ENCODE results near the gene PUSL1. TPM values are rescaled to one million over a fixed set of nuclear protein-coding genes. Genes with fewer than 3 reads are reported as not detected.

Gene PUSL1
- total and polyA plus RNA-seq, 2 donors (not counting 1 experiment from before 2014, with no cell fraction given) = 15.7 to 25.8 TPM

- no peak for DNase-seq
- Mint-ChIP-seq H3K27ac (no peak overlapping the region), H3K27me3 (no peaks in the 10 kb centered on the region), H3K4me1 (peaks cover 13% of the 10 kb centered on the region), H3K9me3 (ENCODE audit: insufficient read depth) (no peaks in the 10 kb centered on the region), H3K4me3 (no peak overlapping the region)
- H3K4me1 ChIP-seq (ENCODE audit: control insufficient read depth in 2 of 2, insufficient read depth in 2 of 2, low read length in 2 of 2) = peaks cover 0 to 19% of the 10 kb centered on the region in 2 donors
- H3K27me3 ChIP-seq (replicated peaks in 1 of 4; ENCODE audit: control extremely low read depth in 1 of 4, control insufficient read depth in 3 of 4, insufficient read depth in 4 of 4, low read length in 3 of 4) = no peaks in the 10 kb centered on the region
- 94% methylated on average over 33 of the region's 46 CpGs for WGBS (ENCODE audit: insufficient coverage)
- no peak overlapping the region for H3K9ac ChIP-seq (ENCODE audit: low read length)
- no peaks in the 10 kb centered on the region for H3K9me3 ChIP-seq (ENCODE audit: control extremely low read depth in 1 of 3, control insufficient read depth in 2 of 3, insufficient read depth in 1 of 3, low read length in 2 of 3)
- H2AFZ ChIP-seq (ENCODE audit: insufficient read depth, low read depth, low read length, poor library complexity, severe bottlenecking) = no peak overlapping the region
- ChIA-PET CTCF (interaction anchor here (1.3 to 1.7 kb wide), 4 partner anchors 12 to 304 kb away, joined by 3 to 5 read pairs (median 4); no protein-coding TSS in a partner anchor), POLR2A (interaction anchor here (0.6 kb wide), 1 partner anchor 109 kb away, joined by 3 read pairs; no protein-coding TSS in a partner anchor)
- H3K36me3 ChIP-seq (replicated peaks in 1 of 2; ENCODE audit: control extremely low read depth in 1 of 2, control insufficient read depth in 1 of 2, extremely low read depth in 1 of 2, insufficient read depth in 2 of 2, low read length in 1 of 2) = no peaks in the 10 kb centered on the region
- no peak overlapping the region for H3K27ac ChIP-seq (ENCODE audit: low read length in 2 of 2)
- ATAC-seq (ENCODE audit: low read depth) = no peak
- no peak overlapping the region for H3K4me3 ChIP-seq (ENCODE audit: control extremely low read depth in 1 of 5, extremely low read depth in 1 of 5, insufficient read depth in 1 of 5, low read depth in 2 of 5, low read length in 4 of 5)
- no peak for TF ChIP-seq CTCF (IDR thresholded peaks at IDR 0.05)
- no peak for TF ChIP-seq EZH2 (IDR thresholded peaks at IDR 0.05; ENCODE audit: borderline replicate concordance, insufficient read depth, low read depth, low read length, poor library complexity, severe bottlenecking)
- no peak overlapping the region for H3K4me2 ChIP-seq (replicated peaks; ENCODE audit: low read depth, low read length, poor library complexity, severe bottlenecking)
- H3K79me2 ChIP-seq (ENCODE audit: control insufficient read depth, insufficient read depth, low read length) = no peaks in the 10 kb centered on the region
- H4K20me1 ChIP-seq (ENCODE audit: control insufficient read depth, insufficient read depth, low read length, poor library complexity, severe bottlenecking) = no peaks in the 10 kb centered on the region
- intact Hi-C loops (cut with micrococcal nuclease) = no loop called here
Measured at GRCh38 chr1:1287288-1288110, 20.9 kb upstream of the PUSL1 start.

- H3K4me1 ChIP-seq (ENCODE audit: control insufficient read depth in 2 of 2, insufficient read depth in 2 of 2, low read length in 2 of 2) = peaks cover 0 to 16% of the 10 kb centered on the region in 2 donors
- H3K9me3 ChIP-seq (ENCODE audit: control extremely low read depth in 1 of 3, control insufficient read depth in 2 of 3, insufficient read depth in 1 of 3, low read length in 2 of 3) = no peaks in the 10 kb centered on the region
- H4K20me1 ChIP-seq (ENCODE audit: control insufficient read depth, insufficient read depth, low read length, poor library complexity, severe bottlenecking) = no peaks in the 10 kb centered on the region
- Mint-ChIP-seq H3K27me3 (no peaks in the 10 kb centered on the region), H3K4me3 (no peak overlapping the region), H3K9me3 (ENCODE audit: insufficient read depth) (no peaks in the 10 kb centered on the region), H3K4me1 (peaks cover 11% of the 10 kb centered on the region), H3K27ac (no peak overlapping the region)
- H3K4me3 ChIP-seq (ENCODE audit: control extremely low read depth in 1 of 5, extremely low read depth in 1 of 5, insufficient read depth in 1 of 5, low read depth in 2 of 5, low read length in 4 of 5) = no peak overlapping the region
- peak; percentile 76 for ATAC-seq (ENCODE audit: low read depth)
- no peaks in the 10 kb centered on the region for H3K36me3 ChIP-seq (replicated peaks in 1 of 2; ENCODE audit: control extremely low read depth in 1 of 2, control insufficient read depth in 1 of 2, extremely low read depth in 1 of 2, insufficient read depth in 2 of 2, low read length in 1 of 2)
- no peak overlapping the region for H2AFZ ChIP-seq (ENCODE audit: insufficient read depth, low read depth, low read length, poor library complexity, severe bottlenecking)
- TF ChIP-seq EZH2 (IDR thresholded peaks at IDR 0.05; ENCODE audit: borderline replicate concordance, insufficient read depth, low read depth, low read length, poor library complexity, severe bottlenecking) (no peak), CTCF (IDR thresholded peaks at IDR 0.05) (peak; percentile 64)
- intact Hi-C loops (cut with micrococcal nuclease) = loop anchor here (2.0 kb wide), 1 partner anchor 305 kb away; no protein-coding TSS in a partner anchor
- H3K9ac ChIP-seq (ENCODE audit: low read length) = no peak overlapping the region
- CTCF ChIA-PET = interaction anchor here (0.6 to 4.3 kb wide), 11 partner anchors 13 to 306 kb away, joined by 3 to 118 read pairs (median 5); partner anchors contain the start of genes C1orf159 and UBE2J2
- peak; percentile 76 for DNase-seq
- H3K4me2 ChIP-seq (replicated peaks; ENCODE audit: low read depth, low read length, poor library complexity, severe bottlenecking) = no peak overlapping the region
- no peaks in the 10 kb centered on the region for H3K79me2 ChIP-seq (ENCODE audit: control insufficient read depth, insufficient read depth, low read length)
- WGBS (ENCODE audit: insufficient coverage) = 64% methylated on average over 15 of the region's 15 CpGs
- H3K27me3 ChIP-seq (replicated peaks in 1 of 4; ENCODE audit: control extremely low read depth in 1 of 4, control insufficient read depth in 3 of 4, insufficient read depth in 4 of 4, low read length in 3 of 4) = no peaks in the 10 kb centered on the region
- POLR2A ChIA-PET = interaction anchor here (0.5 to 1.9 kb wide), 2 partner anchors 115 to 168 kb away, joined by 4 to 8 read pairs; no protein-coding TSS in a partner anchor
- no peak overlapping the region for H3K27ac ChIP-seq (ENCODE audit: low read length in 2 of 2)
Measured at GRCh38 chr1:1290238-1290731, 18.1 kb upstream of the PUSL1 start.

All from B cell (primary cell).